Kasumi-1 (cell line): Measurements from ENCODE around the gene KMT2D.
A peak's percentile ranks its signal among the peaks of the same experiment; 100 is the strongest.
"Not testable (repeated sequence)": the region's sequence is repeated elsewhere in the genome, so short reads cannot be mapped to it uniquely, and the experiment has no call there.

Source experiments
- DNase-seq, 2 experiments: peaks; one replicate each; lab custom pipeline; 2025; lab: John Stamatoyannopoulos, UW

The KMT2D gene

DNA sequence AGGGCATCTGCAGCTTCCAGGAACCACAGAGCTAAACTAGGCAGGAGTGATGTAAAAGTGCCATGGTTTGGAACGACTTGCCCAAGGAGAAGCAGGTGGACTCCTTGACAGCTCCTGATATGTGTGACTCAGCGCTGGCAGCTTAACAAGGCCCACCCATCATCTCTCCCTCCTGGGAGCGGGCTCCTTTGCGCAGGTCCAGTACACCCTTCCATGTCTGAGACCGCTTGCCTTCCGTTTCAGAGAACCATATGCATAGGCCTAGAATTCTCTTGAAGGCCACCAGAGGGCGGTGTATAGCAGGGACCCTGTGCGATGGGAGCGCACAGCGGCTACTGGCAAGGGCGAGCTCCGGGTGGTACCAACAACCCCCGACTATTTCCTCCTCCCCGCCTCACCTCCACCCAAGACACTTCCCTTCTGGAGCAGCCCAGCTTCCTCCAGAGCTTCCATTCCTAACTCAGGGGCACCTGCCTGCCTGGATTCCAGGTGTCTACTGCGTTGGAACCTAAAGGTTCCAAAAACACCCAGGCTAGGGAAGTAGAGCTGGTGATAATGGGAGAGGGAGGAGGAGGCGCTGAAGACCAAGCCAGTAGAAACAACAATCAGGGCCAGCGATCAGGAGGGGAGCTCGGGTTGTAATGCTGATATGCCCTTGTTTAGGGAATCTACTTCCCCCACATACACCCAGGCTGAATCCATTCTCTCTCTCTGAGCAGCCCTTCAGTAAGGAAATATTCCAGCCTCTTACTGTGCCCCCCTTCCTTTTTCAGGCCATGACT lies 27.7 kb upstream of the KMT2D start:
- peak; percentile 91 to 95 for DNase-seq

DNA sequence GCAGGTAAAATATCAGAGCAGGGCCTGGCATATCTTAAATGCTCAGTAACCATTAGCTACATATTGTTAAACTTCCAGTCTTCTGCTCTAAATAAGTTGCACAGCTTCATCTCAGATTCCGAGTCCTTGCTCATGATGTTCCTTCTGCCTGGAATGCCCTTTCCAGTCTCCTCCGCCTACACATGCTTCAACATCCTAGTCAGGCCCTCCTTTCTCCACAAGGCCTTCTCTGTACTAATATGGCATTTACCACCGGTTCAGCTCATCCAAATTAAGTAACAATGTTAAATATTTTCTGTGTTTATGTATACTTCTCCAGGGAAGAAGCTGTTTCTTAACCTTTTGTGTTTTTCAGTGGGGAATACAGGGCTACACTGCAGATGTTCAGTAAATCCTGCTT lies 25.5 kb upstream of the KMT2D start:
- no peak for DNase-seq

DNA sequence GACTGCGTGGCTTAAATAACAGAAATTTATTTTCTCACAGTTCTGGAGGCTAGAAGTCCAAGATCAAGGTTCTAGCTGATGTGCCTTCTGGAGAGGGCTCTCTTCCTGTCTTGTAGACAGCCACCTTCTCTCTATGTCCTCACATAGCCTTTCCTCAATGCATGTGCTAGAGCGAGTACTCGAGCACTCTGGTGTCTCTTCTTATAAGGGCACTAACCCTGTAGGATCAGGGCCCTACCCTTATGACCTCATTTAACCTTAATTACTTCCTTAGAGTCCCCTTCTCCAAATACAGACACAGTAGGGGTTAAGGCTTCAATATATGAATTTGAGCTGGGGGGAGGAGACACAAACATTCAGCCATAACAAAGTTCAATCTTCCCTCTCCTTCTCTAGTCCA lies 23.8 kb upstream of the KMT2D start:
- no peak for DNase-seq

DNA sequence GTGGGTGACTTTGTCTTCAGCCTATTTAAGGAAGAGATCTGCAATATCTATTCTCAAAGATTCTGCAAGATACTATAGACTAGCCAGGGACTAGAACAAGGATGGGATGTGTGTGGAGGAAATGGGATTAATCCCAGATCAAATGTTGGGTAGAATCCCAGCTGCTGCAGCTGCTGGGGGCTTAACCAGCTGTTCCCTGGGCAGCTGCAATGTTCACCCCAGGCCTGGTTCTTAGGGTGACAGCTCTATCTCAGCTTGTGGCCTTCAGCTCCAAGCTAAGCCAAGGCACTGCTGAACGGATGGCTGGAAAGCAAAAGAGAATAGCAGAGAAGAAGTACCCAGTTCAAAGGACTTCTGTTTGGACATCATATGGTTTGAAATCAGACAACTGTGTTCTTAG lies 19.2 kb upstream of the KMT2D start:
- no peak for DNase-seq

DNA sequence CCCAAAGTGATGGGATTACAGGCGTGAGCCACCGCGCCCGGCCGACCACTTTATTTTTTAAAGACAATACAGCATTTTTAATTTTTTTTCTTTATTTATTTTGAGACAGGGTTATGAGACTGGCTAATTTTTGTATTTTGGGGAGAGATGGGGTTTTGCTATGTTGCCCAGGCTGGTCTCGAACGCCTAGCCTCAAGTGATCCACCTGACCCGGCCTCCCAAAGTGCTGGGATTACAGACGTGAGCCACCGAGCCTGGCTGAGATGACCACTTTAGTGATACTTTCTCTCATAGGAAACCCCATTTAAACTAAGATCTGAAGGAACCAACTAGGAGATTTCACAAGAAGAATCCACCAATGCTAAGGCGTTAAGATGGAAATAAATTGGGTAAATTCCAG lies 10.4 kb upstream of the KMT2D start:
- no peak for DNase-seq

DNA sequence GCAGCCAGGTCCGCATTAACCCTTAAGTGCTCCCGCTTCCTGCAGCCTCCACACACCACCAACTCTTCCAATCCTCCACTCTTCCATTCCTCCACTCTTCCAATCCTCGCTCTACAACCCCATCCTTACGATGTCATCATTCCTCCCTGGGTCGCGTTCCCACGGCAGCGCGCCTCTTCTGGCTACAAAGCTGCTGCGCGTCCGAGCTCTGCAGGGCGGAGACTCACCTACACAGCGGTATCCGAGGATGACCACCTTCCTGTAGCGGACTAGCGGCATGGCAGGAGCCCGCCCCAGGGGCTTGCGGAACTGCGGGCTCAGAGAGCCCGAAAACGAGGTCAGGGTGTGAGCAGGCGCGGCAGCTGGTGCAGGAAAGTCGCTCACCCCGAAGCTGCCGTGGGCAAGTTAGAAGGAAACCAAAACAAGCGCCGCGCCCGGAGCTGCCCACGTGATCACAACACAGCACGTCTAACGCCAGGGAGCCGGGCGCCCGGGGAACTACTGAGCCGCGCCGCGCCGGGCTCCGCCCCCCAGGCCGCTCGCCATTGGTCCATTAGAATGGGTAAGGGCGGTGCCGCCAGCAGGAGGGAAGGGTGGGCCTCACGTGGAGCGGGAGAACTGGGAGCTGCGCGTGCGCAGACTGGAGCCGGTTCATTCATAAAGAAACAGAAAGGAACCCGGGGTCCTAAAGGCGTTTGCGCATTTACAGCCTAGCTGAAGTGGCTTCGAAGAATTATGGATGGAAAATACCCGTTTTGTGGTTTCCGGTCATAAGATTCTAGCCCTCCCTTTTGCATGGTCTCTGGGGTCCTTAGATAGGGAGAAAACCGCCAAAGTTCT lies 9.1 kb upstream of the KMT2D start, which contains the start of gene RHEBL1:
RHEBL1 (minus strand) TSS at position 473 of the 840 bp plus-strand sequence; CDS start at position 279, 194 bp downstream.
- DNase-seq, result peak; percentile 98

DNA sequence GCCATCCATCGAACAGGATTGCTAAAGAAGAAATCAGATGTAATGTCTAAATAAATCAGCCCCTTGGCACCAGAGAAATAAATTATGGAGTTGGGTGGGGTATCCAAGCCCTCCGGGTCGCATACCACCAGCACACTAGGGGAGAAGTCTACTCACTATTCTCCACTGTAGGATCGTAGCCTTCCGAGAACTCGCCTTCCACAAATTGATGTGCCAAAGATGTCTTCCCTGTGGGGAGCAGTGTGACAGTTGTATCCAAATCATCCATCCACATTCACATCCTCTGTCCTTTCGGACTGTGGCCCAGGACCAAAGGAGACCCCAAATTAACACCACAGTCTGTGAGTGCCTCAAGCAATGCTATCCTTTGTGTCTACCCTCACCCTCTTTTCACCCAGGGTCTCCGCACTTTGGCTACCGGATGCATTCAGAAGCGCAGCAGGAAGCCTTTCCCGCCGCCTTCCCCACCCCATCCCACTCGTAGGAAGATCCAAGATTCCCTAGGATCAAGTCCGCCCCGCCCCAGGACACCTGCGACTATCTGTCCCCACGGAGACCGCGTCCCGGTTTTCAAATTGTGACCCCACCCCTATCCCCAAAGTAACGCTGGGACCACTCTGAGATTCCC lies 8.4 kb upstream of the KMT2D start:
- no peak for DNase-seq

DNA sequence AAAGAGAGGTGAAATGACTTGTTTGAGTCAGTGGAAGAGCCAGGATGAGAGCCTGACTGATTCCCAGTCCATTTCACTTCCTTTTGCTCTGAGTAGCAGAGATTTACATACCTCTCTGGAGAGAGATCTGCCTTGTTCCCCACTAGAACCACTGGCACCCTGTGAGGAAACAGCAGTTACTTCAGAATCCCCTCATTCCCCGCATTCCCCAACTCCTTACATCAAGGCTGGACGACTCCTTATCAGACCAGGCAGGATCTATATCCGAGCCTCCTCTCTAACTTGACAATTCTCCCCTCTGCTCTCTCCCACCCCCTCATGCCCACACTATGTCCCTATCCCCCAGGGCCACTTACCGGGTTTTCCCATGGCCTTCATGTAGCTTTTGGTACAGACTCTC lies 5.5 kb upstream of the KMT2D start:
- no peak for DNase-seq

DNA sequence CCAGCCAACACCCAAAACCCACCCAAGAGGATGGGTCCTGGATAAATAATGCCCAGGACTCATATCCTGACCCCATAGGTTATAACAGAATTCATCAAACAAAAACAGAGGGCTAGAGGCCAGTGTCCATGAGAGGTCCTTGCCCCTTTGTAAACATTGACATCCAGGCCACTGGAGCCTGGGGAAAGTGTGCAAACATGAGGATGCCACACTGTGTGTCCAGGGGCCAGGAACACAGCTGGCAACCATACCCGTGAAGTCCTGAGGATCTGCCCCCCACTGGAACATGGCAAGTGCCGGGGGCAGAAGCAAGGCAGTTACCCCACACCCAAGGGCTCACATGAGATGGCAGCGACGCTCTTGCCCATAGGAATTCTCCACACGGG lies 4.2 kb upstream of the KMT2D start:
- no peak for DNase-seq

DNA sequence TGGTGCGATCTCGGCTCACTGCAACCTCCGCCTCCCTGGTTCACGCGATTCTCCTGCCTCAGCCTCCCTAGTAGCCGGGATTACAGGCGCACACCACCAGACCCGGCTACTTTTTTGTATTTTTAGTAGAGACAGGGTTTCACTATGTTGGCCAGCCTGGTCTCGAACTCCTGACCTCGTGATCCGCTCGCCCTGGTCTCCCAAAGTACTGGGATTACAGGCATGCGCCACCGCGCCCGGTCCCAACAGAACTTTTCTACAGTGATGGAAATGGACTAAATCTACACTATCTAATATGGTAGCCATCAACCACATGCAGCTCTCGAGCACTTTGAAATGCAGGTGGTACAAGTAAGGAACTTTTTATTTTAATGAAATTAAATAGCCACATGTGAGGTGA lies 1.3 kb upstream of the KMT2D start:
- DNase-seq, result not testable (repeated sequence)

DNA sequence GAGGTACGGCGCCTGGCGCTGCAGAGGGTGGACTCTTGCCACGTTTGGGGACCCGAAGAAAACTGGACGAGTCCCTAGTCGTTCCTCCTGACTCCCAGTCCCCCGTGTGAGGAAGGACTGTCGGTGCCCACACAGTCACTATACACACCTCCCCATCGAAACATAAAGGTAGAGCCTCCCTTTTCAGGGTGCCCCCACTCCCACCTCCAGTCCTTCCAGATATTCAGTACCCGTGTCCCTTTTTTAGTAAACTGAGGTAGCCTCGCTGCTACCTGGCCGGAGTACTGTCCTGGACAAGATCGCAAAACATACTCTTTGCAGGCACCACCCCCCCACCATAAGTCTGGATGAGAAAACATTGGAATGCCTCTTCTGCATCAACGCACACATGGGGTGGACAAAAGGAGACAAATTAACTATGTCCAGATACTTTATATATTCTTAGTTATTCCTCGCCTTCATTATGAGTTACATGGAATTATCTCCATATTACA lies 610 bp upstream of the KMT2D start:
- DNase-seq, result no peak

DNA sequence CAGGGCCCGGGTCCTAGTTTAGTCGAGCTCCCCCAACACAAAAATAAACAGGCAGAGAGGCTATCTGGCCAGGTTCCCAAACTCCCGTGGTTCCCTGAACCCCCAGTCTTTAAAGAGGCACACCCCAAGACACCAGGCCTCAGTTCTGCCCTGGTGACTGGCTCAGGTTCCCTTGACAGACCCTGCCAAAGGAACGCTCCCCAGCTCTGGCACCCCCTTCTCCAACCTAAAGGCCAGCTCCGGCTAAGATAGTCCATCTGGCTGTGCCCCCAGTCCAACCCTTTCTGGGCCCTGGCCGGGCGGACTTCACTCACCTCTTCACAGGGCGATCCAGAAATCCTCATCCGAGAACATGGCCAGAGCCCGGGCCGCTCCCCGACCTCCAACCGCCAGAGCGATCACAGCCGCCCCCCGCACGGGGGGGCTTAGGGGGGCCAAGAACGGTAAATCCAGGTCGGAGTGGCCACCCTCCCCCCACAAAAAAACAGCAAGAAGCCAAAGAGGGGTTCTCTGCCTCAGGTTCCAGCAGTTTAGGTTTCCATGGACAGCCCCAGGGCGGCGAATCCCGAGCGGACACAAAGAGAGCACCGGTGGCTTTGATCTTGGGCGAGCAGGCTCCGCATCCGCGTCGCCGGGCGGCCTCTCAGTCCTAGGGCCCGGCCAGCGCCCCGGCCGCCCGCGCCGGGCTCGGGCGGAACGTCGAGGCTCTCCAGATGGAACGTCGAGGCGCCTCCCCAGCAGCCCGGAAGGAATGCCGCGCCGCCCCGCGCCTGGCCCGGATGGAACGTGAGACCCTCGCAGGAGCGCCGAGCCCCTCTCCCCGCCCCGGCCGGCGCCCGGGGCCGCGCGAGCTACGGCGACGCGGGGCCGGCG lies 1.1 kb downstream of the KMT2D start:
- DNase-seq, result no peak

DNA sequence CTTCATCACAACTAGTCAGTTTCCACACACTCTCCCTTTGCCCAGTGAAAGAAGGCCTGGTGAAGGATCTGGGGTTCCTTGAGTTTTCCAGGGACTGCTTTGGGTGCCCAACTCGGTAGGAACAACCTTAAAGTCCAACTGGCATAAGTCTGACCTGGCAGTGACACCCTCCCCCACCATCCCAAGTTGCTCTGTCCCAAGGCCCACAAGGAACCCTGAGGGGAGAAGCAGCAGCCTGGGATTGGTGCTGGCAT lies 1.6 kb downstream of the KMT2D start:
- DNase-seq, result no peak

DNA sequence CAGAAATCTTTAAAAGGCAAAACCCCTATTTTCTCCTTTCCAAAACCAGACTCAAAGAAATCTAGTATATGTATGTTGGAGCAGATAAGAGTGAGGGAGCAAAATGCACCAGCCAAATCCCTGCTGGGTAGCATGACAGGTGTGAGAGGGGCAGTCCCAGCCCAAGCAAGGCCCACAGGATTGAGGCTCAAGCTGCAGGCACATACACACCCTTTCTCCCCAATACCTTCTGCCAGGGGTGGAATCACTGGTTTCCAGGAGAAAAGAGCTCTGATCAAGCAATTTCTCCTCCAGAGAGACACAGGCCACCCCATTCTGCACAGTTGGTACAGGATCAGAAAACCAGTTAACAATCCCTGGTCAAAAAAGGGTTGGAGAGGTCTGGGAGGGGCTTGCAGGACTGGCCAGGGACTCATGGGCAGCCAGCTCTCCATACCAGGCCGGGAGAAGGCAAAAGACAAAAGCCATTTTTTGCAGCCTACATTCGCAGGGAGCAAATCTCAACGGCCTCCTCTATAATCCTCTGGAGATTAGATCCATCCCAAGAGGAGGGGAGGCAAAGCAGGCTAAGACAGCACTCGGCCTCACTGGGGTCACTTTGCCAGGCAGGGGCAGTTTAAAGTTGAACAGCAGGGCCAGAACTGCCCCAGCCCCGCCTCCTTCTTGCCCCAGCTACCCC lies 2.1 kb downstream of the KMT2D start:
- no peak for DNase-seq

DNA sequence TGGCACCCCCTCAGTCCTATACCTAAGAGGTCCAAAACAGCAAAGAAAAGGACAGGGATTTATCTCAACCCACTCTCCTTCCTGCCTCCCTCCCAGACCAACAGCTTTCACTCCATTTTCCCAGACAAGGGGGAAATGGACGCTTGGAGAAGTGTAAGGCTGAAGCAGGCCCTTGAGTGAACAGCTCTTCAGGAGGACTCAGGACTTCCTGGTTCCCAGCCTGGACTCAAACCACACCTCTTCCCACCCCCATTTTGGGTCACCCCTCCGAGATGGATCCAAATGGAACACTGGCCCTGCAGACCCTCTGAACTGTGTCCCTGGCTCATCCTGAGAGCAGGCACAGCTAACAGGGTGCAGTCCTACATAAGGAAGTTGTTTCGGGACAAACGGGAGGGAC lies 2.7 kb downstream of the KMT2D start:
- DNase-seq, result peak in 1 of 2 experiments; percentile 47

DNA sequence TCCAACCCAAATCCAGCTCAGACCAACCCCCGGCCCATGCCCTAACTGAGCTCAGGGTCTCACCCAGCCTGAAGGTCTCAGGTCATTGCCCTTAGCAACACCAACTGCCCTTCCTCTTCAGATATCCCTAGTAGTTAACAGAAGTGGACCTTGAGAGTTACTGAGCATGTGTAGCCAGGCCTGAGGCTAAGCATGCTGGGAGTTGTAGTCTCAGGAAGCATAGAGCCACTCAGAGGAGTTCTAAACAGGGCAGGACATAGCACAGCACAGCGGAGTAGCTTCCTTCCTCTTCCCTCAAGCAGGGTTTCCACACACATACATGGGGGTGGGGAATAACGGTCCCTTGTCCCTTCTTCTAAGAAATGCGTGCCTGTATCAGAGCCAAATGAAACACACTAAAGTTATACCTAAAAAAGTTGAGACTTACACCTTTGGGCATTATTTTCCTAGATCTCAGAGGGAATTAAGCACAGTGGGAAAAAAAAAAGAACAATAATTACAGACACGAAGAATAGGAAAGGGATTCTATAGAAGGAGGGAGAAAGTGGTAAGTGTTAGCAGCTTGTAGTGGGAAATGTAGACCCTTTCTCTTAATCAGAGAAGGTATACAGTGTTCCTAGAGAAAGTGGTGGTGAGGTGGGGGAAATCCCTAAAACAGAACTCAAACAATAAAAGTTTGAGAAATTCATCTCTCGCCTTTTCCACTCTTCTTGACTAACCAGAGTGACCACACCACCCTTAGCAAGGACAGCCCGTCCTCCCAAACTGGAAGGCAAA lies 4.4 kb downstream of the KMT2D start:
- DNase-seq, result peak; percentile 99

DNA sequence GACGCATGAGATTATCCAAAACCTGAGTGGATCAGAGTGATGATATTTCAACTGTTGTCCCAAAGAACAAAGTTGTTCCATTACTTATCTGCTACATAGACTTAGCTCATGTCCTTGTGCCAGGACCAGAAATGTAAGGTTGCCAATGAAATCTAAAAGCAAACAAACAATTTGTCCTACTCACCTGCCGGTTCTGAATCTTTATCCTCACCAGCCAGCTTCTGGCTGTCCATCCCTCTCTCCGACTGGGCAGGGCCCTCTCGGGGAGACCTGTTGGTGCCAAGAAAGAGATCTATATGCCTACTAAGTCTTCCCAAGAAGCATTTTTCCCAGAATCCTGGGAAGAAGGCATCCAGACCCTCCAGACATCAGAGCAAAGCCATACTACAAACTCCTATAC lies 5.5 kb downstream of the KMT2D start:
- no peak for DNase-seq

DNA sequence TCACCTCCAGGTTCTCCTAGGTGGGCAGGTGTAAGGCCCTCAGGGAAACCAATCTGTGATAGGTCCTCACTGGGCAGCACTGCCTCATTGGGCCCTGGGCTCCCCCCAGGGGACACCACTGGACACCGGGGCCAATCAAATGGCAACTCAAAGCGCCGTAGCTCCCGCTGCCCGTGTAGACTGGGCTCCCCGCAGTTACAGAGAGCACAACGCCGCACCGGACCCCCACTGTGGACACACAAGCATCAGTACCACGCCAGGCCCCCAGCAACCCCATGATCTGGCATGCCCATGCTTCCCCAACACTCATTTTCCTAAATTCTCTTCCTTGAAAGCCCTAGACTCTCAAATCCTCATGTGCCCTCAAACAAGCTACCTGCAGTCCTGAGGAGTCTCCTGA lies 6.1 kb downstream of the KMT2D start:
- DNase-seq, result no peak

DNA sequence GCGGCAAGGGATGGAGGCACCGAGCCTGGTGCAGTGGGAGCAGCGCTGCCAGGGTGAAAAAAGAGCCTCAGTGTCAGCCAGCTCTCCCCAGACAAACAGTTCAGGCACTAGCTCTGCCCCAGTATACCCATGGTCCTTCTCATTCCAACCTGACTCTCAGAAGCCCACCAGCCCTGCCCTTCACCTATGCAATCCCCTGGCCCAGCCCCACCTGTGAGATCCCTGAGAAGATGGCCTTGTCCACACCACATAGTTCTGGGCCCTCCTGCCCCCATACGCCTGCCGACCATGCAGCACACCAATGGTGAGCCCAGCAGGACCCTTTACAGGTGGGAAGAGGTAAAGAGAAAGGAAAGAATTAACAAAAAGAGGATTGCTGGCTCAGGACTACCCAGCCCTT lies 6.5 kb downstream of the KMT2D start:
- DNase-seq, result no peak

DNA sequence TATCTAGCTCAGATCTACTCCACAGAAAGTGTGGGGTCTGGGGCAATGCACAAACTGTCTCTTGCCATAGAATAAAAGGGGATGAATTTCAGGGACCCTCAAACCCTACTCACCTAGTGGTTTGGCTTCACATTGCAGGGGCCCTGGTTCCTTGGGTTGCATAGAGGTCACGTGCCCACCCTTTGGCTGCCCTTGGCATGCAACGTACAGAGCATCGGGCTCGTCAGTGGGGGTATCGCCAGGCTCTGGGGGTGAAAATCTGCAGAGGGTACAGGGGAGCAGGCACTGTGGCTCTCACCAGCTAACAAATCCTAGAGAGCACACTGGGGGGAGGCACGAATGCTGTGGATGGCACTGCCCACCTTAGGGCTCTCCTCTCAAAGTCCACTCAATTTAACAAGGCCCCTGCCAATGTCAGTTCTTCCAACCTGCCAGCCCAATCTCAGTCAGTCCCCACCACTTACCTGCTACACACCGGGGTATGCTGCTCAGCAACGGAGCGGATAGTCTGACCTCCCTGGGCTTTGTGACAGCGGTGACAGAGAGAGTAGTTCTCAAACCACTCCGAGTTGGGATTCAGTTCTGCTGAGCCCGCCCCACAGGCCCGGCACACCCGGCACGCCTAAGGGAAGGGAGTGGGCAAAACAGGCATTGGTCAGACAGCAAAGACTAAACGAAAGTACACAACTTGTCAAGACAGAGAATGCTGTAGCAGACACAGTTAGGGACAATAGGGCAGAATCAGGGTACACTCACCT lies 8.0 kb downstream of the KMT2D start:
- DNase-seq, result no peak
